ENCODE data around the gene APOM. TPM values are rescaled to one million over a fixed set of nuclear protein-coding genes. Genes with fewer than 3 reads are reported as not detected.

APOM gene
- total and polyA plus RNA-seq, 12 donors = 2.3 to 18.2 (median 4.5) TPM; not detected in 1

- WGBS, 4 donors = 42 to 63% (median 49%) methylated on average over 5 to 6 of the region's 6 CpGs
- intact Hi-C loops (cut with DNase I) = no loop called here
Observed at GRCh38 chr6:31705931-31706330, 50.2 kb downstream of the APOM start.

GRCh38 chr6:31706599-31706998 lies 50.9 kb downstream of the APOM start, which contains the start of gene LY6G6F:
Gene LY6G6F (plus strand): TSS chr6:31706866. CDS start chr6:31706907, 41 bp downstream.
- Histone ChIP-seq H3K27me3 (no peaks in the 10 kb centered on the region), H3K4me1 (replicated peaks in 1 of 2) (peaks cover 7 to 13% of the 10 kb centered on the region in 2 donors), H3K36me3 (replicated peaks in 1 of 2) (no peaks in the 10 kb centered on the region), H3K27ac (peak within 1 kb of the TSS in 1 of 5 donors; percentile 14), H3K9me3 (replicated peaks in 1 of 3) (no peaks in the 10 kb centered on the region), H3K4me3 (no peak within 1 kb of the TSS)
- no peak for TF ChIP-seq POLR2A (IDR thresholded peaks at IDR 0.05)
- TF ChIP-seq, protein P1, sequence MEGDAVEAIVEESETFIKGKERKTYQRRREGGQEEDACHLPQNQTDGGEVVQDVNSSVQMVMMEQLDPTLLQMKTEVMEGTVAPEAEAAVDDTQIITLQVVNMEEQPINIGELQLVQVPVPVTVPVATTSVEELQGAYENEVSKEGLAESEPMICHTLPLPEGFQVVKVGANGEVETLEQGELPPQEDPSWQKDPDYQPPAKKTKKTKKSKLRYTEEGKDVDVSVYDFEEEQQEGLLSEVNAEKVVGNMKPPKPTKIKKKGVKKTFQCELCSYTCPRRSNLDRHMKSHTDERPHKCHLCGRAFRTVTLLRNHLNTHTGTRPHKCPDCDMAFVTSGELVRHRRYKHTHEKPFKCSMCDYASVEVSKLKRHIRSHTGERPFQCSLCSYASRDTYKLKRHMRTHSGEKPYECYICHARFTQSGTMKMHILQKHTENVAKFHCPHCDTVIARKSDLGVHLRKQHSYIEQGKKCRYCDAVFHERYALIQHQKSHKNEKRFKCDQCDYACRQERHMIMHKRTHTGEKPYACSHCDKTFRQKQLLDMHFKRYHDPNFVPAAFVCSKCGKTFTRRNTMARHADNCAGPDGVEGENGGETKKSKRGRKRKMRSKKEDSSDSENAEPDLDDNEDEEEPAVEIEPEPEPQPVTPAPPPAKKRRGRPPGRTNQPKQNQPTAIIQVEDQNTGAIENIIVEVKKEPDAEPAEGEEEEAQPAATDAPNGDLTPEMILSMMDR (IDR thresholded peaks at IDR 0.05) = no peak
- no peak for DNase-seq
- 55 to 75% (median 68%) methylated on average over 3 of the region's 3 CpGs for WGBS, 4 donors
- intact Hi-C loops (cut with DNase I) = no loop called here

More at GRCh38 chr6:31705931-31706330, 50.2 kb downstream of the APOM start:
- DNase-seq = no peak
- H3K36me3 ChIP-seq (replicated peaks in 1 of 2) = no peaks in the 10 kb centered on the region
- TF ChIP-seq POLR2A (IDR thresholded peaks at IDR 0.05) = no peak
- TF ChIP-seq, protein P1 (IDR thresholded peaks at IDR 0.05) = no peak
- no peaks in the 10 kb centered on the region for H3K9me3 ChIP-seq (replicated peaks in 1 of 3)
- H3K27ac ChIP-seq = peak overlapping the region in 1 of 5 donors; percentile 14
- H3K27me3 ChIP-seq = no peaks in the 10 kb centered on the region
- no peak overlapping the region for H3K4me3 ChIP-seq
- peaks cover 8 to 20% of the 10 kb centered on the region in 2 donors for H3K4me1 ChIP-seq (replicated peaks in 1 of 2)

GRCh38 chr6:31707701-31708100 lies 52.0 kb downstream of the APOM start:
- H3K36me3 ChIP-seq (replicated peaks in 1 of 2) = no peaks in the 10 kb centered on the region
- peaks cover 0 to 6% of the 10 kb centered on the region in 2 donors for H3K4me1 ChIP-seq (replicated peaks in 1 of 2)
- TF ChIP-seq POLR2A (IDR thresholded peaks at IDR 0.05) = no peak
- TF ChIP-seq, protein P1 (IDR thresholded peaks at IDR 0.05) = no peak
- no peak overlapping the region for H3K4me3 ChIP-seq
- no peaks in the 10 kb centered on the region for H3K9me3 ChIP-seq (replicated peaks in 1 of 3)
- no peak for DNase-seq
- intact Hi-C loops (cut with DNase I) = no loop called here
- H3K27ac ChIP-seq = no peak overlapping the region
- H3K27me3 ChIP-seq = no peaks in the 10 kb centered on the region
- WGBS, 4 donors = 80 to 92% (median 87%) methylated on average over 1 to 10 of the region's 10 CpGs

Small RNAs within 50 kb of the gene (microRNA-seq; reads per million reads assigned to microRNA genes)
- 0.38 to 0.89 (median 0.85) reads per million in 3 donors for gene MIR4646
- gene MIR6832 = 0 to 0.45 (median 0) reads per million in 3 donors

Small RNAs within 50 kb of the gene (small RNA-seq; reads per million reads assigned to genes)
- gene MIR4646 = 0 reads per million in 2 donors
- gene MIR6832 = 0 reads per million in 2 donors
- 0 reads per million in 2 donors for gene RF00019
- gene SNORA38 = 4.4 to 4.6 reads per million in 2 donors
- 0 reads per million in 2 donors for gene UQCRHP1

Other genes with a start within 250 kb of the APOM start
Only the 30 nearest of the 37 such genes appear.
- 1 to 10 TPM; 1.1 to 3.3 (median 3.0) TPM for gene MICB, start 157.7 kb upstream of the APOM start, total RNA-seq
- 1 to 10 TPM in 2 of 3 donors, under 1 TPM in 1; 0.57 to 3.0 (median 2.7) TPM for gene MICB, start 157.7 kb upstream of the APOM start, polyA plus RNA-seq
- gene MCCD1, start 126.9 kb upstream of the APOM start, total RNA-seq = not detected
- not detected for gene MCCD1, start 126.9 kb upstream of the APOM start, polyA plus RNA-seq
- gene DDX39B, start 113.9 kb upstream of the APOM start, total RNA-seq = 100 to 1,000 TPM; 155 to 345 (median 287) TPM
- 100 to 1,000 TPM; 167 to 969 (median 968) TPM for gene DDX39B, start 113.9 kb upstream of the APOM start, polyA plus RNA-seq
- gene ATP6V1G2, start 109.3 kb upstream of the APOM start, total RNA-seq = 1 to 10 TPM in 7 of 9 donors, under 1 TPM in 2; 0.87 to 4.8 (median 2.8) TPM
- 1 to 10 TPM; 2.8 to 6.6 (median 5.6) TPM for gene ATP6V1G2, start 109.3 kb upstream of the APOM start, polyA plus RNA-seq
- 10 to 100 TPM; 15.1 to 33.6 (median 27.9) TPM for gene NFKBIL1, start 108.3 kb upstream of the APOM start, total RNA-seq
- gene NFKBIL1, start 108.3 kb upstream of the APOM start, polyA plus RNA-seq = 10 to 100 TPM in 2 of 3 donors, 1 to 10 TPM in 1; 5.0 to 46.2 (median 27.6) TPM
- 1 to 10 TPM in 2 of 9 donors, not detected in 7; 1.2 to 1.4 TPM for gene LTA, start 83.6 kb upstream of the APOM start, total RNA-seq
- under 1 TPM in 2 of 3 donors, not detected in 1; 0.20 to 0.72 TPM for gene LTA, start 83.6 kb upstream of the APOM start, polyA plus RNA-seq
- gene TNF, start 80.3 kb upstream of the APOM start, total RNA-seq = 1 to 10 TPM in 5 of 9 donors, under 1 TPM in 3, not detected in 1; 0.33 to 3.2 (median 1.2) TPM
- 1 to 10 TPM in 1 of 3 donors, under 1 TPM in 2; 0.22 to 1.0 (median 0.81) TPM for gene TNF, start 80.3 kb upstream of the APOM start, polyA plus RNA-seq
- gene LTB, start 73.5 kb upstream of the APOM start, total RNA-seq = 1 to 10 TPM in 3 of 9 donors, under 1 TPM in 3, not detected in 3; 0.35 to 4.3 (median 0.95) TPM
- 1 to 10 TPM in 2 of 3 donors, under 1 TPM in 1; 0.31 to 6.7 (median 4.8) TPM for gene LTB, start 73.5 kb upstream of the APOM start, polyA plus RNA-seq
- gene LST1, start 69.6 kb upstream of the APOM start, total RNA-seq = 10 to 100 TPM in 8 of 9 donors, 1 to 10 TPM in 1; 5.8 to 29.0 (median 16.9) TPM
- gene LST1, start 69.6 kb upstream of the APOM start, polyA plus RNA-seq = 10 to 100 TPM in 2 of 3 donors, 1 to 10 TPM in 1; 9.7 to 67.8 (median 49.2) TPM
- under 1 TPM in 1 of 9 donors, not detected in 8; 0.46 TPM for gene NCR3, start 62.9 kb upstream of the APOM start, total RNA-seq
- gene NCR3, start 62.9 kb upstream of the APOM start, polyA plus RNA-seq = under 1 TPM in 2 of 3 donors, not detected in 1; 0.10 to 0.24 TPM
- 100 to 1,000 TPM in 1 of 9 donors, 10 to 100 TPM in 8; 15.3 to 104 (median 64.7) TPM for gene AIF1, start 40.7 kb upstream of the APOM start, total RNA-seq
- 10 to 100 TPM; 61.4 to 81.6 (median 73.0) TPM for gene AIF1, start 40.7 kb upstream of the APOM start, polyA plus RNA-seq
- gene PRRC2A, start 35.2 kb upstream of the APOM start, total RNA-seq = 100 to 1,000 TPM in 5 of 9 donors, 10 to 100 TPM in 4; 31.9 to 198 (median 103) TPM
- gene PRRC2A, start 35.2 kb upstream of the APOM start, polyA plus RNA-seq = 100 to 1,000 TPM in 2 of 3 donors, 10 to 100 TPM in 1; 55.6 to 419 (median 330) TPM
- 100 to 1,000 TPM; 113 to 336 (median 299) TPM for gene BAG6, start 3.2 kb upstream of the APOM start, total RNA-seq
- gene BAG6, start 3.2 kb upstream of the APOM start, polyA plus RNA-seq = 100 to 1,000 TPM; 170 to 799 (median 668) TPM
- 10 to 100 TPM; 23.8 to 37.0 (median 27.2) TPM for gene C6orf47, start 4.9 kb downstream of the APOM start, total RNA-seq
- gene C6orf47, start 4.9 kb downstream of the APOM start, polyA plus RNA-seq = 10 to 100 TPM; 17.9 to 23.6 (median 20.0) TPM
- gene GPANK1, start 9.1 kb downstream of the APOM start, total RNA-seq = 10 to 100 TPM; 10.2 to 61.2 (median 16.9) TPM
- 10 to 100 TPM in 2 of 3 donors, 1 to 10 TPM in 1; 7.4 to 18.3 (median 17.6) TPM for gene GPANK1, start 9.1 kb downstream of the APOM start, polyA plus RNA-seq
- 100 to 1,000 TPM; 142 to 324 (median 177) TPM for gene CSNK2B, start 10.2 kb downstream of the APOM start, total RNA-seq
- 100 to 1,000 TPM; 171 to 239 (median 236) TPM for gene CSNK2B, start 10.2 kb downstream of the APOM start, polyA plus RNA-seq
- gene LY6G5B, start 14.1 kb downstream of the APOM start, total RNA-seq = 10 to 100 TPM in 1 of 9 donors, 1 to 10 TPM in 6, under 1 TPM in 2; 0.48 to 13.3 (median 3.4) TPM
- gene LY6G5B, start 14.1 kb downstream of the APOM start, polyA plus RNA-seq = 10 to 100 TPM in 1 of 3 donors, 1 to 10 TPM in 2; 4.2 to 13.4 (median 8.1) TPM
- gene LY6G5C, start 25.2 kb downstream of the APOM start, total RNA-seq = 1 to 10 TPM in 5 of 9 donors, under 1 TPM in 3, not detected in 1; 0.39 to 2.5 (median 1.8) TPM
- 1 to 10 TPM in 2 of 3 donors, under 1 TPM in 1; 0.75 to 3.6 (median 3.1) TPM for gene LY6G5C, start 25.2 kb downstream of the APOM start, polyA plus RNA-seq
- 10 to 100 TPM; 48.0 to 64.4 (median 54.9) TPM for gene ABHD16A, start 47.4 kb downstream of the APOM start, total RNA-seq
- gene ABHD16A, start 47.4 kb downstream of the APOM start, polyA plus RNA-seq = 10 to 100 TPM; 38.7 to 73.1 (median 62.9) TPM
- under 1 TPM in 1 of 9 donors, not detected in 8; 0.44 TPM for gene LY6G6F, start 51.0 kb downstream of the APOM start, total RNA-seq
- gene LY6G6F, start 51.0 kb downstream of the APOM start, polyA plus RNA-seq = not detected
- not detected for gene LY6G6D, start 59.5 kb downstream of the APOM start, total RNA-seq
- gene LY6G6D, start 59.5 kb downstream of the APOM start, polyA plus RNA-seq = not detected
- gene LY6G6C, start 65.9 kb downstream of the APOM start, total RNA-seq = not detected
- gene LY6G6C, start 65.9 kb downstream of the APOM start, polyA plus RNA-seq = not detected
- gene MPIG6B, start 67.5 kb downstream of the APOM start, total RNA-seq = under 1 TPM in 2 of 9 donors, not detected in 7; 0.22 to 0.65 TPM
- gene MPIG6B, start 67.5 kb downstream of the APOM start, polyA plus RNA-seq = under 1 TPM in 2 of 3 donors, not detected in 1; 0.07 to 0.08 TPM
- gene DDAH2, start 73.4 kb downstream of the APOM start, total RNA-seq = 10 to 100 TPM; 21.1 to 52.7 (median 31.5) TPM
- 100 to 1,000 TPM in 2 of 3 donors, 1 to 10 TPM in 1; 6.4 to 202 (median 138) TPM for gene DDAH2, start 73.4 kb downstream of the APOM start, polyA plus RNA-seq
- gene CLIC1, start 80.6 kb downstream of the APOM start, total RNA-seq = 100 to 1,000 TPM; 176 to 426 (median 217) TPM
- 100 to 1,000 TPM; 109 to 252 (median 146) TPM for gene CLIC1, start 80.6 kb downstream of the APOM start, polyA plus RNA-seq
- gene MSH5, start 84.1 kb downstream of the APOM start, total RNA-seq = 10 to 100 TPM in 3 of 9 donors, 1 to 10 TPM in 6; 3.0 to 16.7 (median 5.9) TPM
- gene MSH5, start 84.1 kb downstream of the APOM start, polyA plus RNA-seq = 10 to 100 TPM in 2 of 3 donors, 1 to 10 TPM in 1; 3.6 to 24.5 (median 16.8) TPM
- 1 to 10 TPM in 1 of 9 donors, under 1 TPM in 3, not detected in 5; 0.46 to 2.3 (median 0.84) TPM for gene SAPCD1, start 106.8 kb downstream of the APOM start, total RNA-seq
- 10 to 100 TPM in 1 of 3 donors, 1 to 10 TPM in 1, under 1 TPM in 1; 0.75 to 17.2 (median 6.0) TPM for gene SAPCD1, start 106.8 kb downstream of the APOM start, polyA plus RNA-seq
- 1 to 10 TPM in 2 of 9 donors, under 1 TPM in 7; 0.17 to 2.3 (median 0.36) TPM for gene VWA7, start 121.4 kb downstream of the APOM start, total RNA-seq
- gene VWA7, start 121.4 kb downstream of the APOM start, polyA plus RNA-seq = 1 to 10 TPM in 2 of 3 donors, under 1 TPM in 1; 0.74 to 8.1 (median 1.1) TPM
- 10 to 100 TPM; 15.0 to 90.8 (median 54.9) TPM for gene VARS1, start 139.9 kb downstream of the APOM start, total RNA-seq
- 10 to 100 TPM; 58.6 to 74.6 (median 59.2) TPM for gene VARS1, start 139.9 kb downstream of the APOM start, polyA plus RNA-seq
- 10 to 100 TPM; 29.2 to 61.3 (median 43.5) TPM for gene LSM2, start 151.1 kb downstream of the APOM start, total RNA-seq
- gene LSM2, start 151.1 kb downstream of the APOM start, polyA plus RNA-seq = 10 to 100 TPM; 28.0 to 55.2 (median 42.8) TPM

Data from adrenal gland (tissue), 12 donors.